Measurements from ENCODE around the gene PDS5A. TPM values are rescaled to one million over a fixed set of nuclear protein-coding genes. Genes with fewer than 3 reads are reported as not detected.

PDS5A gene
- polyA plus RNA-seq, 3 donors: 14.2 to 19.4 (median 17.7) TPM

GRCh38 chr4:39820186-39820585 is 157.5 kb downstream of the PDS5A start:
- Histone ChIP-seq H3K9ac (ENCODE audit: insufficient read depth, low read length, poor library complexity, severe bottlenecking) (no peak overlapping the region), H3K27ac (ENCODE audit: low read depth in 1 of 2, low read length in 2 of 2) (no peak overlapping the region), H3K9me3 (replicated peaks in 1 of 2; ENCODE audit: control insufficient read depth in 1 of 2, insufficient read depth in 1 of 2, low read length in 2 of 2) (no peaks in the 10 kb centered on the region), H4K20me1 (ENCODE audit: insufficient read depth, low read length) (no peaks in the 10 kb centered on the region), H3K36me3 (replicated peaks in 1 of 2; ENCODE audit: control insufficient read depth in 1 of 2, insufficient read depth in 2 of 2, low read length in 2 of 2) (peaks cover 17 to 31% of the 10 kb centered on the region in 2 donors), H3K79me2 (ENCODE audit: insufficient read depth, low read length) (no peaks in the 10 kb centered on the region), H3K4me3 (replicated peaks in 1 of 3; ENCODE audit: low read depth in 2 of 3, low read length in 3 of 3) (no peak overlapping the region), H3K4me2 (replicated peaks; ENCODE audit: extremely low read depth, low read length, poor library complexity, severe bottlenecking) (no peak overlapping the region), H3K27me3 (ENCODE audit: control insufficient read depth in 2 of 2, insufficient read depth in 2 of 2, low read length in 2 of 2) (no peaks in the 10 kb centered on the region), H2AFZ (ENCODE audit: insufficient read depth, low read depth, low read length, poor library complexity, severe bottlenecking) (no peak overlapping the region), H3K4me1 (ENCODE audit: control insufficient read depth in 1 of 2, insufficient read depth in 2 of 2, low read length in 2 of 2) (no peaks in the 10 kb centered on the region)
- intact Hi-C loops (cut with micrococcal nuclease): no loop called here
- Mint-ChIP-seq H3K4me1 (peaks cover 8% of the 10 kb centered on the region), H3K27me3 (ENCODE audit: low read depth in 3 of 3) (no peaks in the 10 kb centered on the region), H3K4me3 (no peak overlapping the region), H3K27ac (peak overlapping the region in 1 of 7 donors; percentile 77), H3K9me3 (no peaks in the 10 kb centered on the region), H3K36me3 (peaks cover 22 to 23% of the 10 kb centered on the region in 2 donors)
- DNase-seq: no peak
- TF ChIP-seq, protein P1, sequence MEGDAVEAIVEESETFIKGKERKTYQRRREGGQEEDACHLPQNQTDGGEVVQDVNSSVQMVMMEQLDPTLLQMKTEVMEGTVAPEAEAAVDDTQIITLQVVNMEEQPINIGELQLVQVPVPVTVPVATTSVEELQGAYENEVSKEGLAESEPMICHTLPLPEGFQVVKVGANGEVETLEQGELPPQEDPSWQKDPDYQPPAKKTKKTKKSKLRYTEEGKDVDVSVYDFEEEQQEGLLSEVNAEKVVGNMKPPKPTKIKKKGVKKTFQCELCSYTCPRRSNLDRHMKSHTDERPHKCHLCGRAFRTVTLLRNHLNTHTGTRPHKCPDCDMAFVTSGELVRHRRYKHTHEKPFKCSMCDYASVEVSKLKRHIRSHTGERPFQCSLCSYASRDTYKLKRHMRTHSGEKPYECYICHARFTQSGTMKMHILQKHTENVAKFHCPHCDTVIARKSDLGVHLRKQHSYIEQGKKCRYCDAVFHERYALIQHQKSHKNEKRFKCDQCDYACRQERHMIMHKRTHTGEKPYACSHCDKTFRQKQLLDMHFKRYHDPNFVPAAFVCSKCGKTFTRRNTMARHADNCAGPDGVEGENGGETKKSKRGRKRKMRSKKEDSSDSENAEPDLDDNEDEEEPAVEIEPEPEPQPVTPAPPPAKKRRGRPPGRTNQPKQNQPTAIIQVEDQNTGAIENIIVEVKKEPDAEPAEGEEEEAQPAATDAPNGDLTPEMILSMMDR (IDR thresholded peaks at IDR 0.05): no peak
- no CpG with 5 or more reads among the region's 5 CpGs for WGBS (ENCODE audit: insufficient coverage)

- peaks cover 0 to 4% of the 10 kb centered on the region in 2 donors for H3K9me3 ChIP-seq (replicated peaks in 1 of 2; ENCODE audit: control insufficient read depth in 1 of 2, insufficient read depth in 1 of 2, low read length in 2 of 2)
- peaks cover 9 to 17% of the 10 kb centered on the region in 2 donors for H3K36me3 ChIP-seq (replicated peaks in 1 of 2; ENCODE audit: control insufficient read depth in 1 of 2, insufficient read depth in 2 of 2, low read length in 2 of 2)
- intact Hi-C loops (cut with micrococcal nuclease): no loop called here
- no peak overlapping the region for H3K4me2 ChIP-seq (replicated peaks; ENCODE audit: extremely low read depth, low read length, poor library complexity, severe bottlenecking)
- Mint-ChIP-seq H3K27ac (peak overlapping the region in 2 of 7 donors; percentile 13 to 75), H3K36me3 (peaks cover 9 to 11% of the 10 kb centered on the region in 2 donors), H3K4me3 (no peak overlapping the region), H3K9me3 (peaks cover 0 to 8% (median 0%) of the 10 kb centered on the region in 7 donors), H3K27me3 (ENCODE audit: low read depth in 3 of 3) (no peaks in the 10 kb centered on the region), H3K4me1 (peaks cover 5% of the 10 kb centered on the region)
- 93% methylated on average over 4 of the region's 5 CpGs for WGBS (ENCODE audit: insufficient coverage)
- H3K9ac ChIP-seq (ENCODE audit: insufficient read depth, low read length, poor library complexity, severe bottlenecking): no peak overlapping the region
- no peak overlapping the region for H3K27ac ChIP-seq (ENCODE audit: low read depth in 1 of 2, low read length in 2 of 2)
- H3K79me2 ChIP-seq (ENCODE audit: insufficient read depth, low read length): no peaks in the 10 kb centered on the region
- TF ChIP-seq, protein P1 (IDR thresholded peaks at IDR 0.05): no peak
- H2AFZ ChIP-seq (ENCODE audit: insufficient read depth, low read depth, low read length, poor library complexity, severe bottlenecking): no peak overlapping the region
- DNase-seq: no peak
- no peak overlapping the region for H3K4me3 ChIP-seq (replicated peaks in 1 of 3; ENCODE audit: low read depth in 2 of 3, low read length in 3 of 3)
- no peaks in the 10 kb centered on the region for H4K20me1 ChIP-seq (ENCODE audit: insufficient read depth, low read length)
- no peaks in the 10 kb centered on the region for H3K4me1 ChIP-seq (ENCODE audit: control insufficient read depth in 1 of 2, insufficient read depth in 2 of 2, low read length in 2 of 2)
- no peaks in the 10 kb centered on the region for H3K27me3 ChIP-seq (ENCODE audit: control insufficient read depth in 2 of 2, insufficient read depth in 2 of 2, low read length in 2 of 2)
Observed at GRCh38 chr4:39818646-39819045, 159.1 kb downstream of the PDS5A start.
